HG03060 (cell line): ENCODE measurements around the gene SIRPA.

ENCODE experiments used
- ATAC-seq: cut with Tn5 transposase; IDR thresholded peaks from one replicate; pipeline ENCODE4 v1.9.1; 2021; ENCODE audit warnings: low read depth, moderate number of reproducible peaks; ENCODE audit not compliant: unreplicated experiment

The SIRPA gene

GRCh38 chr20:1868856-1869255 lies 26.4 kb upstream of the SIRPA start:
- no peak for ATAC-seq

DNA sequence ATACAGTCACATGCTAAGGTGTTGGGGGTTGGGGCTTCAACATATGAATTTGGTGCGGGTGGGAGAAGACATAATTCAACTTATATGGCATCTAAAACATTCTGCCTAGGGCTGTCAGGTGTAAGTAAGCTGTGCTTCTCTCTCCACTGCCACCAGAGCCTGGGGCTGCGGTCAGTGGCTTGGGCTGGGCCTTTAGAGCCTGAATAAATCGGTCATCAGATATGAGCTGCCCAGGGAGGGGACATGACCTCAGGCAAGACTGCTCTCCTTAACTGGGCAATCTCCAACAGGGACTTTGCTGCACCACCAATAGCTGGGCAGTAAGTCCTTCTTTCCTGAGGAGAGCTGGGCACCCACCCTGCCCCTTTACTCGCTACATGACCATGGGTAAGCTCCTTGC lies 24.9 kb upstream of the SIRPA start:
- ATAC-seq: no peak

DNA sequence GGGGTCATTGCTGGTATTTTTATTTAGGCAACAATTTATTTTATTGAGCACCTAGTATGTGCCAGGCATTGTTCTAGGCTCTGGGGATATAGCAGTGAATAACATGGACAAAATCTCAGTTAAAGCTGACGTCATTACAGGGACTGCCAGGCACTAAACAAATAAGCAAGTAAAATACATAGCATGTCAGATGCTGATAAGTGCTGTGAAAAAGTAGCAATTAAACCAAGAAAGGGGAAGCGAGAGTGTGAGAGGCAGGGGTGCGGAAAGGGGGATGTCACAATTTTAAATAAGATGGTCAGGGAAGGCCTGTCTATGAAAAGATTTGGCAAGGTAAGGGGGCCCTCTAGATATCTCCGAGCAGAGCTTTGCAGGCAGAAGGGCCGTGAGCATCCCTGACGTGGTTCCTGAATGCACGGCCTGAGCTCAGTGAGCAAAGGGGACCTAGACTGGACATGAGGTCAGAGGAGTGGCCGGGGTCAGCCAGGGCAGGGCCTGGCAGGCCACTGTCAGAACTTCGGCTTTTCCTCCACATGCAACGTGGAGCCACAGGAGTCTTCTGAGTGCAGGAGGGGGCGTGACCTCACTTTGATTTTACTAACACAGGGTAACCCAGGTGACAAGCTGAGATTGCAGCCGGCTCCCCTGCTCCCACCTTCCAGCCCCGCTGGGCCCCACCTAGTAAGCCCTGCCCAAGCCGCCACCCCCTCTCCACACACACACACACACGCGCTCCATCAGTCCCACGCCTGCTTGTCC lies 24.2 kb upstream of the SIRPA start:
- no peak for ATAC-seq

- ATAC-seq: no peak
Observed at GRCh38 chr20:1871807-1872458, 23.3 kb upstream of the SIRPA start.

DNA sequence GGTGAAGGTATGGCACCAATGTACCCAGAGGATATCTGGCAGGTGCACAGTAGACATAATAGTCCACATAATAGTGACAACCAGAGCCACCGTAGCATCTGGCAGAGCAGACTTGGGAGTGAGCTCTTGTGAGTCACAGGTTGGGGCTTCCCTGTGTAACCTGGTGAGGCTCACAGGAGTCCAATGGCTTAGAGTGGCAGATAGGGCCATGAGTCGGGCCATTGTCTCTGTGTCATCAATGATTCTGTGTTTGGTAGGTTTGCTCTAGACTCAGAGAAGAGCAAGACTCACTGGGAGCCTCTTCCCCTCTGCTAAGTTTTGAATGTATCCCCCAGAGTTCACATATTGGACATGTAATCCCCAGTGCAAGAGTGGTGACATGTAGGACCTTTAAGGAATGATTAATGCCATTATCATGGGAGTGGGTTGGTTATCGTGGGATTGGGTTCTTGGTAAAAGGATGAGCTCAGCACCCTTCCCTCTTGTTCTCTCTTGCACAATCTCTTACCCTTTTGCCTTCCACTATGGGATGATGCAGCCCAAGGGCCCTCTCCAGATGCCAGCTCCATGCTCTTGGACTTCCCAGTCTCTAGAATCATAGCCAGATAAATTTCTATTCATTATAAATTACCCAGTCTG lies 22.6 kb upstream of the SIRPA start:
- ATAC-seq: no peak

DNA sequence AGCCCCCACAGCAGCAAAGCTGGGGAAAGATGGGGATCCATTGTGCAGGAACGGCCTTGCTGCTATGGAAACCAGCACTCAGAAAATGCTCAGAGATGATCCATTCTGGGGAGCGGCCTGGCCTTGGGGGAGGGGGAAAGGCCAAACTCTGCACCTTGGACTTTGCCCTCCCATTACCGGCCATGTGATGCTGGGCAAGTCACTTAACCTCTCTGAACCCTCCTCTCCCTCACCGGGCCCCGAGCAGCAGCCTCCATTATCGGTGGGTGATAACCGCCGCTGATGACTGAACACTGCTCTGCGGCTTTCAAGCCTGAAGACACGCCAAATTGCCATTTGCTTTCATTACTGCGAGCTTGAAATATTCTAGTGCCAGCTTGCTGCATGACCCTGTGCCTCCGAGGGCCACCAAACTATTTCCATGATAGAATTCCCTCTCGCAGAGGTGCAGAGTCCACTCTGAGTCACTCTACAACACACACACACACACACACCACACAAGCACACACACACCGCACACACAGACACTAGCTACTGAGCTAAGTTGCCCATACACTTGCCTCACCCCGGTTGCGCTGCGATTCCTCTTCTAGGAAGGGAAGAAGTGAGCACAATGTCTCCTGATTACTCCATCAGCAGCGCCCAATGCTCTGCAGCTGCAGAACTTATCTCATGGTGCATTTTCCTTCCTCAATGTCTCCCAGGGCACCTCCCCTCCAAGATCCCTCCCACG lies 20.6 kb upstream of the SIRPA start:
- ATAC-seq: no peak

GRCh38 chr20:1875183-1875554 lies 20.0 kb upstream of the SIRPA start:
- ATAC-seq: no peak

DNA sequence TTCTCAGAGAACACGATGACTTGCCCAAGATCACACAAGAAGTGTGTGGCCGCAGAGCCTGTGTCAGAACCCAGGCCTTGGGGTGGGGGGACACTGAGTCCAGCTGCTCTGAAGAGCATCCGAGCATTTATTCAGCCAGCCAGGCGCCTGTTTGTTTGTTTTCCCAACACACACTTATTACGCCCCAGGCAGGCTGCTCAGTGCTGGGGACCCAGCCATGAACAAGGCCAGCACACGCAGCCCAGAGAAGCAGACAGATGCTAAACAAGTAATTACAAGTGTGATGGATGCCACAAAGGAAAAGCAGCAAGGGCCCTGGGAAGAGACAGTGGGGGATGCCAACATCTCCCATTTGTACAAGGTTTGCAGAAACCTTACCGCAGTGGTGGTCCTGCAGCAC lies 19.4 kb upstream of the SIRPA start:
- no peak for ATAC-seq

GRCh38 chr20:1876217-1876921 lies 18.8 kb upstream of the SIRPA start:
- no peak for ATAC-seq

- ATAC-seq: no peak
Observed at GRCh38 chr20:1876975-1877608, 18.1 kb upstream of the SIRPA start.

GRCh38 chr20:1877609-1878200 lies 17.5 kb upstream of the SIRPA start:
- ATAC-seq: no peak

- ATAC-seq: no peak
Observed at GRCh38 chr20:1879369-1879768, 15.8 kb upstream of the SIRPA start.

DNA sequence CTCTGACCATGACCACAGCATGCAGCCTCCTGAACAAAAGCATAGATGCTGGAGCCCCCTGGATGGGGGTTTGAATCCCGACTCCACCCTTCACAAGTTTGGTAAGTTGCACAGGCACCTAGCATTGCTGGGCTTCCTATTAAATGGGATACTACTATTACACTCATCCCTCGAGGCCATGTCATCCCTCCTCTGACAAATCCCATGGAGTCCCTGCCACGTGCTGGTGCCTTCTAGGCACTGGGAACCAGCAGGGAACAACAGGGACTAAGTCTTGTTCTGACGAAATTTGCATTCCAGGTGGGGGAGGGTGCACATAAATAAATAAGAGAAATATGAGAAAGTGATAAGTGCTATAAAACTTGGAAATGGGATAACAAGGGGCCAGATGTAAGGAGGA lies 15.3 kb upstream of the SIRPA start:
- no peak for ATAC-seq

DNA sequence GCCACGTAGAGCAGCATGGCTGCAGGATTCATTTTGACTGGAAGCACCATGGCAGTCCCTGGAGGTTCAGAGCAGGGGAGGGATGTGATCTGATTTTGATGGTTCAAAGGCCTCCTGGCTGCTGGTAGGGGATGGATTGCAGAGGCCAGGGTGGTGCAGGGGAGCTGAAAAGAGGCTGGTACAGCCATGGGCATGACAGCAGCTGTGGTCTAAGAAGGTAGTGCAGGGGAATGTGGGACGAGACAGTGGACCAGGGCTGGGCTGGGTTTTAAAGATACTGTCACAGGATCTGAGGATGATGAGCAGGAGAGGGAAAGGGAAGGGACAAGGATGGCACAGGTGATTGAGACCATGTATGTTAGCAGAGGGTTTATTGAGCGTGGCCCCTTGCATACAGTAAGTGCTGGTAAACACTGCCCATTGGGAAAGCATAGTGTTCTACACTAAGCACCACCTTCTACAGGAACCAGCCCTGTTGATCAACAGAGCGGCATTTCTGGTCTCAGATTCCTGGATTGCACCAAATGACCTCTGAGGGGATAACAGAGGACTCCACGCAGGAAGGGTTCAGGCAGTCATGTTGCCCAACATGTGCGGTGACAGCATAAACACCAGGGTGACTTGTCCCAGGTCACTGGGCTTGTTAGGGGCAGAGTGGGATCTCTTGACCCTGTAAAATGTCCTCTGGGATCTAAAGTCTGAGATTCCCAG lies 14.5 kb upstream of the SIRPA start:
- no peak for ATAC-seq

GRCh38 chr20:1881240-1881835 lies 13.9 kb upstream of the SIRPA start:
- no peak for ATAC-seq

GRCh38 chr20:1882026-1882425 lies 13.2 kb upstream of the SIRPA start:
- no peak for ATAC-seq

DNA sequence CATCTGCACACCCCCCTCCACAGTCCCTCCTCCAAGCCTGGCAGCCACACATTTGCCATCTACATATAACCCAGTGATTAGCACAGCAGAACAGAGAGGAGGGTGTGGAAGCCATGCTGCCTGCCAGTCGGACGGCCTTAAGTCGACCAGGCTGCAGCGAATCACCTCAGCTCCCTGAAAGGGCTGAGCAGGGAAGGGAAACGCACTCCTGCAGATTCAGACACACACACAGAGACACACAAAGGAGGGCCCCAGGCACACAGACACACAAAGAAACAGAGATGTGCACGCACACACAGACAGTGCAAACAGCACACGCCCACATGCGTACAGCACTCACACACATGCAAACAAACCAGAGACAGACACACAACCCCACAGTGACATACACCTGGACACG lies 11.2 kb upstream of the SIRPA start:
- no peak for ATAC-seq

DNA sequence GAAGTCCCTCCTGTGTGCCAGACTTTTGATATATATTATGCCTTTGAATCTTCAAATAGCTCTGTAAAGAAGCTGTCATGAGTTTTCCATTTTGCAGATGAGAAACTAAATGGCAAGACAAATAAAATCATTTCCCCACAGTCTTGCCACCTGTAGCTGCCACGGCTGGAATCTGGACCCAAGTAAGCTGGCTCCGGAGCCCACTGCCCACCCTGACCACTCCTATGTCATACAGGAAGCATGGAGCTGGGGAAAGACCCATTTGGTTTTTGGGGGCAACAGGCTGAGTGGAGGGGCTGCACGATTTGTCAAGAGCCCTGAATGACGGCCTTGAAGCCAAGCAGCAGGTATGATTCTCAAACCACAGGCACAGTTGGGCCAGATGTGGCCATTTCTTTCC lies 10.0 kb upstream of the SIRPA start:
- ATAC-seq: no peak
